Neutrophil (primary cell): ENCODE measurements around the gene INAVA.

Experiments used
- H3K27ac ChIP-seq: fragments of 200-600 bp; sonication (generic); 2 replicates; pipeline ENCODE4 v1.5.1; 2016; ENCODE audit warnings: mild to moderate bottlenecking, moderate library complexity
- H3K27me3 ChIP-seq: fragments of 200-600 bp; sonication (generic); 2 replicates; pipeline ENCODE4 v1.6.0; 2016; ENCODE audit warnings: mild to moderate bottlenecking
- H3K36me3 ChIP-seq: fragments of 200-600 bp; sonication (generic); 2 replicates; pipeline ENCODE4 v1.5.1; 2017
- H3K4me1 ChIP-seq, 2 experiments: fragments of 200-600 bp in 1 of 2; sonication (generic) in 1 of 2; 1 replicate in 1 of 2; 2 replicates in 1 of 2; pipeline versions ENCODE4 v1.5.1 to v1.6.1; 2013 to 2016; ENCODE audit warnings: low read depth in 1 of 2, low read length in 1 of 2, mild to moderate bottlenecking in 1 of 2, moderate library complexity in 1 of 2; ENCODE audit not compliant: control insufficient read depth in 1 of 2, insufficient read depth in 1 of 2
- H3K4me3 ChIP-seq, 2 experiments: fragments of 200-600 bp in 1 of 2; sonication (generic) in 1 of 2; 1 replicate in 1 of 2; 2 replicates in 1 of 2; pipeline ENCODE4 v1.5.1; 2013 to 2016; ENCODE audit warnings: low read depth in 1 of 2, low read length in 1 of 2, mild to moderate bottlenecking in 1 of 2, moderate library complexity in 1 of 2
- H3K9me3 ChIP-seq: fragments of 200-600 bp; sonication (generic); 2 replicates; pipeline ENCODE4 v1.5.1; 2016
- CTCF ChIP-seq: fragments of 200-600 bp; sonication (generic); IDR thresholded peaks from 2 replicates; pipeline ENCODE4 v1.5.1; 2016; ENCODE audit warnings: antibody characterized with exemption

INAVA gene

DNA sequence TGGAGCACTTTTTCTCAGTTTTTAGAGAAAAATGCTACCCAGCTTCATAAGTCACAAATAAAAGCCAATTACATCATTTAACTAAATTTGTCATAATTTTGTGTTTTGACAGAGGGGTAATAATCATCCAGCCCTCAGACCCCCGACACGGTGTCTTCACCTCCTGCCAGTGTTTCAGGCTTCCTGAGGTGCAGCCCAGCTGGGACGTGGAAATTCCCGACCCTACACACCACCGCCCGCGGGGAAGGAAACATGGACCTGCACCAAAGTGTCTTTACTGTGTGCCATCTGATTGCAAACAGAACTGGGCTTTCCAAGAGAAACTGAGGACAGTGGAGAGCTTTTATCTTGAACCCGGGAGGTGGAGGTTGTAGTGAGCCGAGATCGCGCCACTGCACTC is 7.7 kb upstream of the INAVA start:
- Histone ChIP-seq H3K27me3 (no peaks in the 10 kb centered on the region), H3K36me3 (no peaks in the 10 kb centered on the region), H3K4me3 (no peak overlapping the region), H3K27ac (no peak overlapping the region), H3K4me1 (peaks cover 33 to 38% of the 10 kb centered on the region in 2 experiments), H3K9me3 (no peaks in the 10 kb centered on the region)
- TF ChIP-seq CTCF = no peak

DNA sequence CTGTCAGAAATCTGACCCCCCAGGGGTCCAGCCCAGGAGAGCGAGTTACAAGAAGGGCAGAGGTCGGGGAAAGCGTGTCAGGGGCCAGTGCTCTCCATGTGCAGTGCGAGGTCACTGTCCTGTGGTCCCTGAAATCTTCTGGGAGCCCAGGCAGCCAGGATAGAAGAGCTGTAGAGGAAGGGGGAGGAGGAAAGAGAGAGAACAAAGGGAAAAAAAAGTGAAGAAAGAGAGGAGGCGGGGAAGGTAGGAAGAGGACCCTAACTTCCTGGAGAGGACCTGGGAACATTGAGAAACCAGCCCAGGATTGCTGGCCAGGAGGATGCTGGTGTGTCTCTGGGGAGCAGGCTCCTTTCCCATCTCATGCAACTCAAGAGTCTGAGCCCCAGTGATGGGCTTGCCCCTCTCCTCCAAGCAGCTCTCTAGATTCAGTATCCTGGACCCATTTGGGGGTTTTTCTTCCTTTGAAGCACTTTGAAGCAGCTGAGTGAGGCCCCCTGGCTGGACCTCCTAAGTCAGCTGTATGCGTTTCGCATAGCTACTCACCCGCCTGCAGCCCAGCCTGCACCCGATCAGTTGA is 6.8 kb upstream of the INAVA start:
- Histone ChIP-seq H3K36me3 (no peaks in the 10 kb centered on the region), H3K4me3 (peak overlapping the region in 1 of 2 experiments; percentile 28), H3K4me1 (peaks cover 38 to 45% of the 10 kb centered on the region in 2 experiments), H3K27me3 (no peaks in the 10 kb centered on the region), H3K27ac (peak overlapping the region; percentile 65), H3K9me3 (no peaks in the 10 kb centered on the region)
- TF ChIP-seq CTCF = no peak

DNA sequence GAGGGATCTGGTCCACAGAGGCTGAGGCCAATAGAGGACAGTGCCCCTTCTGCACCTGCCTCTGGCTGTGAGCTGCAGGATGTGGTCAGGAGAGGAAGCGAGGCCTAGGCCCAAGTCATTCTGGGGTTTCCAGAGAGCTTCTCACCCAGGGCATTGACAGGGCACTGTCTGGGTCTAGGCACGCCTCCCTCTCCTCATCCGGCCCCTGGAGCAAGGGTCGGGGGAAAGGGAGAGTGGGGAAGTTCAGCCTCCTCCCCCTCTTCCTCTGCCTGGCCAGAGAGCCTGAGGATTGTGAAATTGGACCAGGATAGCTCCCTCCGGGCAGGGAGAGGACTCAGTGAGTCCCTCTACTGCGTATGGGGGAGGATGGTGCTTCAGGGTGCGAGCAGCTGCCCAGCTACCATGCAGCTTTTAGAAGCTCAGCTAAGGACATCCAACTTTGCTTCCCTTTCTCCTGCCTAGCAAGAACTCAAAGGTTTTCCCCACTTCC is 6.3 kb upstream of the INAVA start:
- Histone ChIP-seq H3K4me1 (peaks cover 38 to 45% of the 10 kb centered on the region in 2 experiments), H3K9me3 (no peaks in the 10 kb centered on the region), H3K36me3 (no peaks in the 10 kb centered on the region), H3K27ac (peak overlapping the region; percentile 65), H3K27me3 (no peaks in the 10 kb centered on the region), H3K4me3 (peak overlapping the region in 1 of 2 experiments; percentile 28)
- TF ChIP-seq CTCF = no peak

DNA sequence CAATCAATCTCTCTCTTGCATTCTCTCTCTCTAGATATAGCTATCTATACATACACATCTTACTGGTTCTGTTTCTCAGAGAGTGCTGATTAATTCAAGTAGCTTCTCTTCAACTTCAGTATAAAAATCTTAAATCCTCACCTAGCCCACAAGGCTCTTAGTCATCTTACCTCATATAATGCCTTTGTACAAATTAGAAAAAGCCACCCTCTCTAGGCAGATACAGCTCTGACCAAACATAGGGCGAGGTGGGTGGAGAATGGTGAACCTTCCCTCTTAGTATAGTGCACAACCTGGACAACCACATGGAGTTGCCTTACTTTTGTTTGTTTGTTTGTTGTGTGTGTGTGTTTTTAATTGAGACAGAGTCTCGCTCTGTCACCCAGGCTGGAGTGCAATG is 5.1 kb upstream of the INAVA start:
- no peaks in the 10 kb centered on the region for H3K9me3 ChIP-seq
- peaks cover 38 to 45% of the 10 kb centered on the region in 2 experiments for H3K4me1 ChIP-seq
- no peaks in the 10 kb centered on the region for H3K27me3 ChIP-seq
- TF ChIP-seq CTCF = no peak
- no peak overlapping the region for H3K4me3 ChIP-seq
- H3K27ac ChIP-seq = no peak overlapping the region
- H3K36me3 ChIP-seq = no peaks in the 10 kb centered on the region

GRCh38 chr1:200890027-200890426 is 4.7 kb upstream of the INAVA start:
- no peak overlapping the region for H3K4me3 ChIP-seq
- no peaks in the 10 kb centered on the region for H3K9me3 ChIP-seq
- no peak overlapping the region for H3K27ac ChIP-seq
- H3K36me3 ChIP-seq = no peaks in the 10 kb centered on the region
- TF ChIP-seq CTCF = no peak
- H3K27me3 ChIP-seq = no peaks in the 10 kb centered on the region
- H3K4me1 ChIP-seq = peaks cover 38 to 46% of the 10 kb centered on the region in 2 experiments
